ENCODE measurements around the gene GAPVD1.

DNA sequence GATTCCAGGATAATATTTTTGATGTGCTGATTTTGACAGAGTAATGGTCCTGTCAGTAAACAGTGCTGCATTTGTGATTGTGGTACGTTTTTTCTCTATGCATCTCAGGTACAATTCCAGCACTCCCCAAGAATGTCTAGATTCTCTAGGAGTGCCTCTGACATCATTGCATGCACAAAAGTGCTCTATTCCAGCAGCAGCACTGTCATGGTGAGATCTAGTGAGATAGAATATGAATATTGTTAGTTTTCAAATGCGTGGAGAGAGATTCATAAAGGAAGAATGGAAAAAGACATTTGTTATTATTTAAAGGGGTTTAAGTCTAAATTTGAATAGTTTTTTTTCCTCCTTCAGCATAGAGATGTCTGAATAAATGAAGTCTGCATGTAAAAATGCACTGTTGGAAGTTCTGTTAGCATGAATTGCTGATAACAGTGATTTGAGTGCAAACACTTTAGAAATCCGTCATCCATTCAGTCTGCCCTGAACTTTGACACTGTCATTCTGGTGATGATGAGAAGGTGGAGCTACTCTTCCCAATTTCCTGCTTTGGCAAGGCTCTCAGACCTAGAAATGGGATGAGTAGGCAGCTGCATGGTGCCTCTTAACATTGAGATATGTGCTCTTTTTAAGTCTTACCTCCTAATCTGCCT lies 84.6 kb downstream of the GAPVD1 start:
- TF ChIP-seq POLR2AphosphoS5 (IDR thresholded peaks at IDR 0.05; ENCODE audit: borderline replicate concordance, low read depth, low read length) (no peak), EZH2 (IDR thresholded peaks at IDR 0.05) (no peak), FOXP2 (optimal IDR thresholded peaks at IDR 0.05; ENCODE audit: control extremely low read depth, extremely low read length, insufficient read depth) (no peak)

All from SK-N-MC (cell line).